ENCODE results near the gene KLHL29. TPM values are rescaled to one million over a fixed set of nuclear protein-coding genes. Genes with fewer than 3 reads are reported as not detected.
"Not testable (repeated sequence)": the region's sequence is repeated elsewhere in the genome, so short reads cannot be mapped to it uniquely, and the experiment has no call there.

KLHL29 gene
- total RNA-seq, 1 donor from 2014 or later = 8.4 TPM

GRCh38 chr2:23719716-23720115, 334.7 kb downstream of the KLHL29 start:
- DNase-seq = no peak

GRCh38 chr2:23720705-23721453, 335.9 kb downstream of the KLHL29 start:
- no peak for DNase-seq

GRCh38 chr2:23721454-23721826, 336.5 kb downstream of the KLHL29 start:
- no peak for DNase-seq

GRCh38 chr2:23722255-23722654, 337.3 kb downstream of the KLHL29 start:
- DNase-seq = no peak

- not testable (repeated sequence) for DNase-seq
These were observed 338.1 kb downstream of the KLHL29 start for GRCh38 chr2:23723029-23723428.

GRCh38 chr2:23734416-23734815, 349.4 kb downstream of the KLHL29 start:
- no peak for DNase-seq

GRCh38 chr2:23736783-23737182, 351.8 kb downstream of the KLHL29 start:
- not testable (repeated sequence) for DNase-seq

GRCh38 chr2:23745068-23745725, 360.2 kb downstream of the KLHL29 start:
- DNase-seq = peak; percentile 81

- peak; percentile 95 for DNase-seq
These were observed 360.7 kb downstream of the KLHL29 start for GRCh38 chr2:23745726-23746105.

GRCh38 chr2:23746141-23746863, 361.3 kb downstream of the KLHL29 start:
- no peak for DNase-seq

- DNase-seq = no peak
These were observed 366.8 kb downstream of the KLHL29 start for GRCh38 chr2:23751747-23752265.

- no peak for DNase-seq
These were observed 368.5 kb downstream of the KLHL29 start for GRCh38 chr2:23753291-23754010.

- DNase-seq = no peak
These were observed 370.0 kb downstream of the KLHL29 start for GRCh38 chr2:23754970-23755369.

GRCh38 chr2:23756593-23757292, 371.8 kb downstream of the KLHL29 start:
- DNase-seq = no peak

- no peak for DNase-seq
These were observed 372.9 kb downstream of the KLHL29 start for GRCh38 chr2:23757686-23758433.

All from tongue (tissue), 2 donors.